AG09309 (cell line): Measurements from ENCODE around the gene NTRK2.

Source experiments
- DNase-seq: peaks from one replicate; pipeline ENCODE4 v3.0.0-alpha.2; 2010; ENCODE audit warnings: low read depth
- H3K4me3 ChIP-seq: 2 replicates; pipeline ENCODE4 v1.5.1; 2011; ENCODE audit warnings: mild to moderate bottlenecking, low read depth, low read length, moderate library complexity; ENCODE audit not compliant: control insufficient read depth
- TF ChIP-seq, protein P1 (sequence below): IDR thresholded peaks from 2 replicates; pipeline ENCODE4 v1.5.1; 2011; ENCODE audit warnings: mild to moderate bottlenecking, low read depth, low read length, inconsistent platforms; ENCODE audit not compliant: insufficient read depth, control insufficient read depth; ENCODE audit errors: missing control alignments

The NTRK2 gene

DNA sequence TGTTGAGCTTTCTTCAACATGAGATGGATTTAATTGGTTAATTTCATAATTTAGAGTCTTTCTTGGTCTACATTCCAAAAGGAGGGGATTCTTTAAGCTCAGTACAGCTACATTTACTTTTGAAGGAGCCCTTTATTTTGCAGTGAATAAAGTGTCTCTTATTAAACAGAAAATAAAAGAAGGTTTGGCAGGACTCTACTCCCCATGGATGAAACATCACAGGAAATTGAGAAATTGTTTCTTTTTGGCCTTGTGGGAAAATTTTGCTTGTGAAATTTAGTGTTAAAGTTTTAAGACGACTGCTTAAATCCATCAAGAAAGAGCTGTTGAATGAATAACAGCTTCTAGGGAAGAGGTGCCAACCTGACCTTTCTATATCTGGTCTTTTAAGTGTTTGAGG is 187.7 kb downstream of the NTRK2 start:
- H3K4me3 ChIP-seq, result no peak overlapping the region
- TF ChIP-seq, protein P1, sequence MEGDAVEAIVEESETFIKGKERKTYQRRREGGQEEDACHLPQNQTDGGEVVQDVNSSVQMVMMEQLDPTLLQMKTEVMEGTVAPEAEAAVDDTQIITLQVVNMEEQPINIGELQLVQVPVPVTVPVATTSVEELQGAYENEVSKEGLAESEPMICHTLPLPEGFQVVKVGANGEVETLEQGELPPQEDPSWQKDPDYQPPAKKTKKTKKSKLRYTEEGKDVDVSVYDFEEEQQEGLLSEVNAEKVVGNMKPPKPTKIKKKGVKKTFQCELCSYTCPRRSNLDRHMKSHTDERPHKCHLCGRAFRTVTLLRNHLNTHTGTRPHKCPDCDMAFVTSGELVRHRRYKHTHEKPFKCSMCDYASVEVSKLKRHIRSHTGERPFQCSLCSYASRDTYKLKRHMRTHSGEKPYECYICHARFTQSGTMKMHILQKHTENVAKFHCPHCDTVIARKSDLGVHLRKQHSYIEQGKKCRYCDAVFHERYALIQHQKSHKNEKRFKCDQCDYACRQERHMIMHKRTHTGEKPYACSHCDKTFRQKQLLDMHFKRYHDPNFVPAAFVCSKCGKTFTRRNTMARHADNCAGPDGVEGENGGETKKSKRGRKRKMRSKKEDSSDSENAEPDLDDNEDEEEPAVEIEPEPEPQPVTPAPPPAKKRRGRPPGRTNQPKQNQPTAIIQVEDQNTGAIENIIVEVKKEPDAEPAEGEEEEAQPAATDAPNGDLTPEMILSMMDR, result no peak
- no peak for DNase-seq

DNA sequence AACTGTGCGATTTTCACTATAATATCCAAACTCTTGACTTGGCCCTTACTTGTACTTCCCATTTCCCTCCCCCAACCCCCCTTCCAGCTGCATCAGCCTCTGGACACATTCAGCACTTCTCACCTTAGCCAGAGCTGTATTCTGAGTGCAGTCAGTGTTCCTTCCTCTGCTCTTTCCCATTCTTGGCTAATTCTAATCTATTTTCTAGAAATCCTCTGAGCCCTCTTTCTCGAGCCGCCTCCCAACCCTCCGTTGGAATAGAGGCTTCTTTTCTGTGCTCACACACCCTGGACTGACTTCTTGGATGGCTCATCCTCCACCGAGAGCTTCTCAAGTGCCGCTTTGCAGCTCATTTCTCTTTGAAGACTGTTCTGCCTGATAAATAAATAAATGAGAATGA is 188.8 kb downstream of the NTRK2 start:
- H3K4me3 ChIP-seq, result no peak overlapping the region
- DNase-seq, result no peak
- TF ChIP-seq, protein P1, result no peak

DNA sequence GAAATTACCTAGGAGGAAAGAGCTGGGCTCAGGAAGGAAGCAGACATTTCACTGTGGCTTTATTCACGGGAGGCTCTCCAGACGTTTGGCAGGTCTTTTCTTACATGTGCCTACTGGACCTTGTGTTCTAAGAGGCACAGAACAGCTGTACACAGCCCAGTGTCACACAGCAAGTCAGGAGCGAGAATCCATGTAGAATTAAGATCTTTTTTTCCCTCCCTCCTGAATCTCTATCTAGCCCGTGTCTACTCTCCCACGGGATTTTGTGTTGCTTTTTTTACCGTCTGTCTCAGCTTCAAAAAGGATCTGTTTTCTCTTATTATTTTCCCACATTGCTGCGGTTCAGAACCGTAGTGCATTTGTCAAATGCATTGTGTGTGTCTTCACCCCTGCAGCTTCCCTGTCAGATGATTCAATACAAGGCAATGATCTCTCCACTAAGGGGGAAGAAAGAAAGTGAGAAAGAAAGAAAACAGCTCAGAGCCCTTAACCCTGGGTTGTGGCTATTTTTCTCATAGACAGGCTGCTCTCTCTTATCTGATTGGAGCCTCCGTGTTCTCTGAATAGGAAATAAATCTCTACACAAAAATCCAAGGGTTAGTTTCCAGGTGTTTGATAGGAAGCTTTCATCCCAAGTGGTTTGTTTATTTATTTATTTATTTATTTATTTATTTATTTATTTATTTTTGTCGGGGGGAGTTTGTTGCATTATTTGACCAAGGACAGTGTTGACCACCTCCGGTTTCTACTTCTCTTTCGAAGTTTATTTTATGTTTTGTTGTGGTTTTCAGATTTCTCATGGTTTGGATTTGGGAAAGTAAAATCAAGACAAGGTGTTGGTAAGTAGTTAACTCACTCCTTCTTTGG is 191.0 kb downstream of the NTRK2 start:
- TF ChIP-seq, protein P1, result no peak
- H3K4me3 ChIP-seq, result no peak overlapping the region
- DNase-seq, result no peak

DNA sequence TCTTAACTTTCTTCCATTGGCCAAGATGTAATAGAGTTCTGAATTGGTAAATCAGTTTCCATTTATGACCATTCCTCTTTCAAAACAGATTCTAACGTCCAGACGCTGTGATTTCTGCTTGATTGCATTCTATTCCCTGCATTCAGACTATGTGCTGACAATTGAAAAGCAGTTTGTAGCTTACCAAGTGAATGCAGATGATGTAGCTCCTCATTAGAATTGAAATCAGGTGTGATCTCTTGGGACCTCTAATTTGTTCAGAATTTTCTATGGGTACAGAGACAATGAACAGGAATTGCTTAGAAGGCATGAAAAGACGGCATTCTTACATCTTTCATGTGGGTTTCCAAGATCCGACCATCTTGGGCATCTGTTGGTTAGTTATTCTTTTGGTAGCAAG is 191.9 kb downstream of the NTRK2 start:
- TF ChIP-seq, protein P1, result no peak
- DNase-seq, result no peak
- no peak overlapping the region for H3K4me3 ChIP-seq

DNA sequence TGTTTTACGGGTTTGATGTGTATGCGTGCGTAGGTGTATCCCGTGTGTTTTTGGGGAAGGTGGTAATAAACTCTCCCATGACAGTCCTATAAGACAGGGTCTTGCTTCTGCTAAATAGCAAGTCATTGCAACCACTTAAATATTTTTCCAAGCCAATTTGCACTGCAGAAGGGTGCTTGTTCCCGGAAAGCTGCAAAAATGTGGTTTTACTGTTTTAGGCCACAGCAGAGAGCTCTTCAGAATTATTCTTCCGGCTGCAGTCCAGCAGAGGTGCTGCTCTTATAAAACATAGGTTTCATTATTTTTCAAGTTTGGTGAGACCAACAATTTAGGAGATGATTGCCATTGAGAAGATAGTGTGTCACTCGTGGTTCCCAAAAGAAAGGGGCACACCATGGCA is 192.8 kb downstream of the NTRK2 start:
- no peak for DNase-seq
- TF ChIP-seq, protein P1, result no peak
- H3K4me3 ChIP-seq, result no peak overlapping the region

DNA sequence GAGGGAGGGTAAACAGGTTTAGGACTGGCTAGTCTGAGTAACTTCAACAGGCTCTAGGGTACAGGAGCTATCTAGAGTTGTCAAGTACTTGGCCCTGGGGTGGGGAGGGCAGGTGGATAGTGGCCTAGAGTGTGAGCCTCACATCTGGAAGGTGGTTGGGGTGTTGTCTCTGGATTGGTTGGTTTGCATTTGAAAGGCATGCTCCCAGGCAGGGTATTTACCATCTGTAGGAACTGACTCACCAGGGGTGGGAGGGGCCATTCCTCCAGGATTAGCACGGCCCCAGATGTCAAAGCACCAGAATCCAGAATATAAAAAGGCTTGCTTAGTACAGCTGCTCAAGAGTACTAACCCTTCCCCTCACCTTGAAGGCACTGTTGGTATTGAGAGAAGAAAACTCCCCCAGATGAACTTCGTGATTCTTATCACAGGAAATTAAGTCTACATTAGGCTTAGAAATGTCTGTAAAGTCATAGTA is 193.3 kb downstream of the NTRK2 start:
- no peak for DNase-seq
- H3K4me3 ChIP-seq, result no peak overlapping the region
- TF ChIP-seq, protein P1, result no peak
